H1 (cell line): ENCODE measurements around the gene FBXL5. TPM values are rescaled to one million over a fixed set of nuclear protein-coding genes. Genes with fewer than 3 reads are reported as not detected.

Experiments used
- CTCF ChIA-PET: fragments of 300-600 bp; sonication (Branson Sonifier 250); formaldehyde crosslinking; loops from one replicate; lab custom pipeline; 2021; ENCODE audit not compliant: partially characterized antibody; lab: Charles Lee
- POLR2A ChIA-PET: fragments of 300-600 bp; sonication (Branson Sonifier 250); formaldehyde crosslinking; loops from one replicate; lab custom pipeline; 2021; ENCODE audit warnings: inconsistent platforms; ENCODE audit not compliant: partially characterized antibody; lab: Charles Lee
- DNase-seq, 2 experiments: peaks; one replicate each; pipeline versions ENCODE4 v3.0.0 to v3.0.0-alpha.2; 2010 to 2022; ENCODE audit warnings: low spot score in 2 of 2, low read depth in 1 of 2, mixed read lengths in 1 of 2
- FAIRE-seq: peaks from 2 replicates; lab custom pipeline; 2011; peaks lifted over from hg19 to GRCh38; lab: Jason Lieb, UNC
- H2AFZ ChIP-seq: 2 replicates; pipeline ENCODE4 v1.8.1; 2012; ENCODE audit warnings: low read length, inconsistent platforms
- H2AK5ac ChIP-seq: 2 replicates; pipeline ENCODE4 v1.6.1; 2013; ENCODE audit warnings: low read depth, low read length
- H2BK120ac ChIP-seq: replicated peaks from 2 replicates; pipeline ENCODE3; 2013; ENCODE audit warnings: low read depth, low read length, inconsistent platforms
- H2BK12ac ChIP-seq: 2 replicates; pipeline ENCODE4 v1.6.1; 2013; ENCODE audit warnings: low read depth, low read length
- H2BK15ac ChIP-seq: 2 replicates; pipeline ENCODE4 v1.6.1; 2013; ENCODE audit warnings: low read length
- H2BK20ac ChIP-seq: 2 replicates; pipeline ENCODE4 v1.6.1; 2013; ENCODE audit warnings: low read length
- H2BK5ac ChIP-seq: 2 replicates; pipeline ENCODE4 v1.6.1; 2013; ENCODE audit warnings: low read depth, low read length
- H3K14ac ChIP-seq: 2 replicates; pipeline ENCODE4 v1.6.1; 2013; ENCODE audit warnings: inconsistent platforms; ENCODE audit not compliant: insufficient read length
- H3K18ac ChIP-seq: 2 replicates; pipeline ENCODE4 v1.6.1; 2013; ENCODE audit warnings: low read length; ENCODE audit errors: extremely low read depth
- H3K23ac ChIP-seq: 2 replicates; pipeline ENCODE4 v1.6.1; 2013; ENCODE audit warnings: inconsistent platforms; ENCODE audit not compliant: insufficient read length
- H3K23me2 ChIP-seq: 2 replicates; pipeline ENCODE4 v1.6.1; 2013; ENCODE audit warnings: low read depth, low read length
- H3K27ac ChIP-seq: 2 replicates; pipeline ENCODE4 v1.6.1; 2011; ENCODE audit warnings: low read depth, low read length, inconsistent platforms
- H3K27me3 ChIP-seq, 4 experiments: replicated peaks in 1 of 4; 1 replicate in 1 of 4; 2 replicates in 3 of 4; pipeline versions ENCODE4 v1.6.1 to v1.8.1; 2011 to 2013; ENCODE audit warnings: low read length in 3 of 4, mild to moderate bottlenecking in 3 of 4, inconsistent platforms in 2 of 4, mixed read lengths in 2 of 4, moderate library complexity in 1 of 4; ENCODE audit not compliant: control insufficient read depth in 3 of 4, insufficient read depth in 3 of 4; ENCODE audit errors: extremely low read depth in 1 of 4
- H3K36me3 ChIP-seq, 4 experiments: 2 replicates each; pipeline versions ENCODE4 v1.6.1 to v1.8.1; 2011 to 2013; ENCODE audit warnings: mild to moderate bottlenecking in 4 of 4, low read length in 3 of 4, moderate library complexity in 2 of 4, control low read depth in 1 of 4, inconsistent platforms in 1 of 4; ENCODE audit not compliant: insufficient read depth in 4 of 4, control insufficient read depth in 2 of 4
- H3K4ac ChIP-seq: replicated peaks from 2 replicates; pipeline ENCODE3; 2013; ENCODE audit warnings: low read length, low read depth, mixed read lengths, inconsistent platforms; ENCODE audit not compliant: insufficient read length
- H3K4me1 ChIP-seq, 4 experiments: replicated peaks in 1 of 4; 1 replicate in 1 of 4; 2 replicates in 3 of 4; pipeline versions ENCODE4 v1.6.1 to v1.8.1; 2011 to 2013; ENCODE audit warnings: low read length in 3 of 4, inconsistent platforms in 2 of 4, mixed read lengths in 1 of 4; ENCODE audit not compliant: insufficient read depth in 4 of 4, control insufficient read depth in 3 of 4
- H3K4me2 ChIP-seq, 2 experiments: 2 replicates each; pipeline versions ENCODE4 v1.6.1 to v1.8.1; 2011 to 2013; ENCODE audit warnings: low read depth in 2 of 2, low read length in 2 of 2, control low read depth in 1 of 2, inconsistent platforms in 1 of 2, mild to moderate bottlenecking in 1 of 2; ENCODE audit not compliant: insufficient read depth in 1 of 2
- H3K4me3 ChIP-seq, 4 experiments: fragments of 200-600, 300-600 bp in 1 of 4; sonication (generic), shearing (Covaris generic), sonication (Bioruptor Twin) in 1 of 4; 2 replicates each; pipeline versions ENCODE4 v1.5.1 to v1.8.1; 2011 to 2016; ENCODE audit warnings: low read length in 4 of 4, low read depth in 3 of 4, control low read depth in 2 of 4, inconsistent platforms in 2 of 4, mild to moderate bottlenecking in 2 of 4, mixed read lengths in 1 of 4, moderate library complexity in 1 of 4; ENCODE audit not compliant: insufficient read depth in 2 of 4; ENCODE audit errors: extremely low read depth in 1 of 4
- H3K56ac ChIP-seq: replicated peaks from 2 replicates; pipeline ENCODE3; 2013; ENCODE audit warnings: low read depth, mild to moderate bottlenecking, mixed read lengths, low read length, inconsistent platforms; ENCODE audit not compliant: insufficient read length
- H3K79me1 ChIP-seq: 2 replicates; pipeline ENCODE4 v1.6.1; 2013; ENCODE audit warnings: low read depth, low read length, control low read depth
- H3K79me2 ChIP-seq, 2 experiments: 2 replicates each; pipeline versions ENCODE4 v1.6.1 to v1.8.1; 2012 to 2013; ENCODE audit warnings: low read length in 2 of 2, mild to moderate bottlenecking in 2 of 2, inconsistent platforms in 1 of 2; ENCODE audit not compliant: insufficient read depth in 2 of 2, control insufficient read depth in 1 of 2
- H3K9ac ChIP-seq, 4 experiments: replicated peaks in 1 of 4; 1 replicate in 1 of 4; 2 replicates in 3 of 4; pipeline versions ENCODE4 v1.6.1 to v1.8.1; 2011 to 2013; ENCODE audit warnings: low read depth in 3 of 4, low read length in 3 of 4, control low read depth in 2 of 4, mild to moderate bottlenecking in 2 of 4, moderate library complexity in 2 of 4, inconsistent platforms in 1 of 4; ENCODE audit errors: extremely low read depth in 1 of 4
- H3K9me3 ChIP-seq, 2 experiments: 2 replicates each; pipeline versions ENCODE4 v1.6.1 to v1.8.1; 2012 to 2013; ENCODE audit warnings: mild to moderate bottlenecking in 2 of 2, moderate library complexity in 2 of 2, control low read depth in 1 of 2, inconsistent platforms in 1 of 2, low read depth in 1 of 2, low read length in 1 of 2, mixed read lengths in 1 of 2; ENCODE audit not compliant: insufficient read depth in 2 of 2
- H4K20me1 ChIP-seq, 2 experiments: replicated peaks in 1 of 2; 2 replicates each; pipeline versions ENCODE3 to v1.8.1; 2011 to 2013; ENCODE audit warnings: inconsistent platforms in 2 of 2, low read length in 2 of 2, mild to moderate bottlenecking in 1 of 2; ENCODE audit not compliant: insufficient read depth in 2 of 2, control insufficient read depth in 1 of 2
- H4K5ac ChIP-seq: 2 replicates; pipeline ENCODE4 v1.6.1; 2013; ENCODE audit warnings: low read length, low read depth, mixed read lengths, inconsistent platforms; ENCODE audit not compliant: insufficient read length
- H4K8ac ChIP-seq: 2 replicates; pipeline ENCODE4 v1.8.0; 2013; ENCODE audit warnings: mild to moderate bottlenecking, moderate library complexity, low read length, inconsistent platforms; ENCODE audit not compliant: insufficient read depth; ENCODE audit errors: extremely low read depth
- H4K91ac ChIP-seq: replicated peaks from 2 replicates; pipeline ENCODE3; 2013; ENCODE audit warnings: low read length, mixed read lengths, inconsistent platforms; ENCODE audit not compliant: insufficient read length
- ASH2L ChIP-seq: fragments of 200-600, 300-600 bp; sonication (generic); IDR thresholded peaks from one replicate; pipeline ENCODE4 v1.7.1; 2017; ENCODE audit warnings: low read length
- BCL11A ChIP-seq, 2 experiments: IDR thresholded peaks; one replicate each; pipeline ENCODE4 v1.6.1; 2011; ENCODE audit warnings: low read depth in 2 of 2, low read length in 2 of 2, mild to moderate bottlenecking in 2 of 2
- CBX5 ChIP-seq: fragments of 300-800, 300-1000 bp; sonication (generic); IDR thresholded peaks from 2 replicates; pipeline ENCODE4 v1.7.1; 2016; ENCODE audit warnings: antibody characterized with exemption, low read length, low read depth
- EP300 ChIP-seq, 2 experiments: IDR thresholded peaks; 1 replicate in 1 of 2; 2 replicates in 1 of 2; pipeline ENCODE4 v1.6.1; 2011 to 2012; ENCODE audit warnings: low read depth in 2 of 2, low read length in 2 of 2, mild to moderate bottlenecking in 2 of 2, borderline replicate concordance in 1 of 2, inconsistent platforms in 1 of 2, moderate library complexity in 1 of 2
- EZH2 ChIP-seq: fragments of 200-600 bp; sonication (generic); IDR thresholded peaks from 2 replicates; pipeline ENCODE4 v1.7.1; 2012; ENCODE audit warnings: low read depth, mild to moderate bottlenecking, moderate library complexity, low read length, inconsistent platforms; ENCODE audit not compliant: severe bottlenecking
- KDM1A ChIP-seq: fragments of 200-600, 300-600 bp; sonication (generic); IDR thresholded peaks from 2 replicates; pipeline ENCODE4 v1.7.1; 2016; ENCODE audit warnings: mild to moderate bottlenecking, low read length, borderline replicate concordance
- KDM4A ChIP-seq: IDR thresholded peaks from one replicate; pipeline ENCODE4 v1.7.1; 2012; ENCODE audit warnings: low read depth, mild to moderate bottlenecking, moderate library complexity, low read length, inconsistent platforms; ENCODE audit not compliant: severe bottlenecking
- KDM5A ChIP-seq: fragments of 200-600 bp; IDR thresholded peaks from 2 replicates; pipeline ENCODE4 v1.7.1; 2012; ENCODE audit warnings: mild to moderate bottlenecking, low read length, inconsistent platforms, mixed read lengths
- MAFK ChIP-seq: IDR thresholded peaks from 2 replicates; pipeline ENCODE4 v1.6.1; 2012; ENCODE audit warnings: low read depth, mild to moderate bottlenecking, improper control_type of control experiment, low read length
- MAX ChIP-seq: IDR thresholded peaks from 2 replicates; pipeline ENCODE4 v1.6.1; 2012; ENCODE audit warnings: inconsistent platforms
- NRF1 ChIP-seq: IDR thresholded peaks from 2 replicates; pipeline ENCODE4 v1.6.1; 2011; ENCODE audit warnings: mild to moderate bottlenecking, low read depth, low read length, improper control_type of control experiment
- RXRA ChIP-seq: IDR thresholded peaks from 2 replicates; pipeline ENCODE4 v1.6.1; 2011; ENCODE audit warnings: low read depth, mild to moderate bottlenecking, low read length, moderate library complexity; ENCODE audit not compliant: insufficient read depth
- SIRT6 ChIP-seq: IDR thresholded peaks from one replicate; pipeline ENCODE4 v1.7.1; 2012; ENCODE audit warnings: low read length, inconsistent platforms
- SP2 ChIP-seq: IDR thresholded peaks from 2 replicates; pipeline ENCODE4 v1.6.1; 2012; ENCODE audit warnings: mild to moderate bottlenecking, low read length, inconsistent platforms
- TCF12 ChIP-seq: IDR thresholded peaks from 2 replicates; pipeline ENCODE4 v1.6.1; 2011; ENCODE audit warnings: low read depth, mild to moderate bottlenecking, low read length
- TEAD4 ChIP-seq: IDR thresholded peaks from 2 replicates; pipeline ENCODE4 v1.6.1; 2012; ENCODE audit warnings: low read depth, low read length, inconsistent platforms, mixed read lengths
- WGBS, 2 experiments: shearing (Covaris generic) in 1 of 2; methylation state at CpG; one replicate each; pipeline versions ENCODE4 v1.1.6 to v1.1.7; 2013 to 2015; ENCODE audit warnings: low lambda C conversion rate in 2 of 2, mixed read lengths in 2 of 2, inconsistent platforms in 1 of 2, low coverage in 1 of 2, missing lambda C conversion rate in 1 of 2; ENCODE audit not compliant: insufficient replicate concordance in 2 of 2, insufficient coverage in 1 of 2, insufficient read length in 1 of 2; ENCODE audit errors: extremely low coverage in 1 of 2, missing lambda C conversion rate in 1 of 2; 5-methylcytosine and 5-hydroxymethylcytosine counted together
- polyA plus RNA-seq, 7 experiments: library from polyadenylated mRNA; depleted of rRNA in 3 of 7; stranded (reverse) in 5 of 7; unstranded in 2 of 7; fragments of >200 nt in 5 of 7; fragments of 200-250 nt in 2 of 7; gene quantifications; 1 replicate in 5 of 7; 2 replicates in 1 of 7; 4 replicates in 1 of 7; pipeline versions ENCODE4 v1.2.1 to v1.2.3, GENCODE V29; 2011 to 2013; ENCODE audit warnings: missing spikeins in 2 of 7, mixed read lengths in 2 of 7
- total RNA-seq: library from RNA; stranded (reverse); fragmentation: NEBNext Ultra II Directional; extraction: Animal tissue kit (Norgen Biotek cat#: 25700); gene quantifications from 2 replicates; pipeline ENCODE4 v1.2.1, GENCODE V29; 2021

Gene FBXL5
- total and polyA plus RNA-seq, 2 of the 8 experiments (the other 6 are each of a cell fraction or from before 2014, with no cell fraction given): 34.6 to 62.7 TPM

DNA sequence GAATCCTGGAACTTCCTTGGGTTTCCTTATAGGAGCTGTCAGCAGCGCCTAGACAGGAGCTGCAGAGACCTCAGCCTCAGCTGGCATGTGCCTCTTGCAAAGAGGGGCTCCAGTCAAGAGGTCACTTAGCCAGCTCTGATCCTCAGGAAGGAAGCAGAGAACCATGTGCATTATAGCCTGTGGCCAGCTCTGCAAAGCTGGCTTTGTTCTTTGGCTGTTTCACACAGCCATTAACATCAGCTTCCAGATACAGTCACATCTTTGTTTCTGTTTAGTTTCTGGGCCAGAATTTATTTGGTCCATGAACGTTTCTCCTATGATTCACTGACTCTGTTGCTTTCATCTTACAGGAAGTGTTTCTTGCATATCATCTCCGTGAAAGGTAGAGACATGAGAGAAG, 93.0 kb downstream of the FBXL5 start:
- Histone ChIP-seq H3K56ac (no peak overlapping the region), H3K4me1 (no peaks in the 10 kb centered on the region; a peak in 1 of 7 replicates), H2BK15ac (no peak overlapping the region), H3K4me2 (no peak overlapping the region), H3K79me2 (no peaks in the 10 kb centered on the region), H3K4ac (no peak overlapping the region), H3K14ac (no peak overlapping the region), H2BK20ac (no peak overlapping the region), H3K23me2 (no peaks in the 10 kb centered on the region), H2BK5ac (no peak overlapping the region), H3K79me1 (no peaks in the 10 kb centered on the region), H4K20me1 (peaks cover 0 to 2% of the 10 kb centered on the region in 2 experiments), H3K36me3 (no peaks in the 10 kb centered on the region; a peak in 1 of 8 replicates), H2BK120ac (no peak overlapping the region), H4K5ac (no peak overlapping the region), H2BK12ac (no peak overlapping the region), H4K8ac (no peak overlapping the region), H3K4me3 (no peak overlapping the region), H3K23ac (no peak overlapping the region), H3K27ac (no peak overlapping the region), H3K18ac (no peak overlapping the region), H4K91ac (no peak overlapping the region), H2AFZ (no peak overlapping the region), H3K27me3 (no peaks in the 10 kb centered on the region), H3K9me3 (no peaks in the 10 kb centered on the region), H2AK5ac (no peak overlapping the region), H3K9ac (no peak overlapping the region)
- WGBS, 2 experiments: 87% methylated on average over 3 of the region's 3 CpGs; no CpG with 5 or more reads in 1 of the 2 experiments
- FAIRE-seq (no peak), DNase-seq (no peak)
- CTCF ChIA-PET: no interaction called here
- POLR2A ChIA-PET: no interaction called here
- TF ChIP-seq SIRT6 (no peak), TCF12 (no peak), KDM5A (no peak), KDM1A (no peak), TEAD4 (no peak), EZH2 (no peak), MAX (no peak), NRF1 (no peak), CBX5 (no peak), EP300 (IDR thresholded peaks at IDR 0.05; ENCODE audit: borderline replicate concordance in 1 of 2, low read depth in 2 of 2, low read length in 2 of 2) (no peak), BCL11A (IDR thresholded peaks at IDR 0.05; ENCODE audit: low read depth in 2 of 2, low read length in 2 of 2) (no peak), SP2 (no peak), ASH2L (no peak), RXRA (no peak), MAFK (no peak), KDM4A (no peak)
